NCI-H524 treated with DMSO at 0.1 percent for 48 hours (cell line): ENCODE results near the gene CYP2J2.
"Not testable (repeated sequence)": the region's sequence is repeated elsewhere in the genome, so short reads cannot be mapped to it uniquely, and the experiment has no call there.

Experiments
- DNase-seq: peaks from one replicate; lab custom pipeline; 2025; lab: John Stamatoyannopoulos, UW

CYP2J2 gene, protein sequence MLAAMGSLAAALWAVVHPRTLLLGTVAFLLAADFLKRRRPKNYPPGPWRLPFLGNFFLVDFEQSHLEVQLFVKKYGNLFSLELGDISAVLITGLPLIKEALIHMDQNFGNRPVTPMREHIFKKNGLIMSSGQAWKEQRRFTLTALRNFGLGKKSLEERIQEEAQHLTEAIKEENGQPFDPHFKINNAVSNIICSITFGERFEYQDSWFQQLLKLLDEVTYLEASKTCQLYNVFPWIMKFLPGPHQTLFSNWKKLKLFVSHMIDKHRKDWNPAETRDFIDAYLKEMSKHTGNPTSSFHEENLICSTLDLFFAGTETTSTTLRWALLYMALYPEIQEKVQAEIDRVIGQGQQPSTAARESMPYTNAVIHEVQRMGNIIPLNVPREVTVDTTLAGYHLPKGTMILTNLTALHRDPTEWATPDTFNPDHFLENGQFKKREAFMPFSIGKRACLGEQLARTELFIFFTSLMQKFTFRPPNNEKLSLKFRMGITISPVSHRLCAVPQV

DNA sequence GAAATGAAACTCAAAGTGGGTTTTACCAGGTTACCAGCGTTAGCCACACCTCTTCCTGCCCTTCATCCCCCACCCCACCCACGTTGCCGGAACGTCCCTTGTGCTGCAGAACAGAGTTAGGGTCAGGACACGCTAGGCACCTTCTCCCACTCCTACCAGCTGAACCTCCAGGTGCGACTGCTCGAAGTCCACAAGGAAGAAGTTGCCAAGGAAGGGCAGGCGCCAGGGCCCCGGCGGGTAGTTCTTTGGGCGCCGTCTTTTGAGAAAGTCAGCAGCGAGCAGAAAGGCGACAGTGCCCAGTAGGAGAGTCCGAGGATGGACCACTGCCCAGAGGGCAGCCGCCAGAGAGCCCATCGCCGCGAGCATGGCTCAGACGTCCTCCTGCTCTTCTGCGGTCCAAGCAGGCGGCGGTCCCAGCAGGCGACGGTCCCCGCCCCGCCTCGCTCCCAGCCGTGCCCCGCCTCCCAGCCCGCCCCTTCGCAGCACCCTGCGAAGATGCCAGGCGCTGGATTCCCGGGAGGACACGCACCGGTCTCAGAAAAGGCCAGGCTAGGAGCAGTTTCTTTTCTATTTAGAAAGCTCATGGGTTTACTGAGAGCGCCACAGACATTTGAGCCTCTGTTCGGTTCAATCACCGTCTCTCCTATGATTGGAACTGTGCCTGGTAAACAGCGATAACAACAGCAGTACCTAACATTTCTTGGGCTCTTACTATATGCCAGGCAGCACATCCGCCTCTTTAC, at the start of gene CYP2J2:
CYP2J2 (minus strand) TSS at position 393 of the 743 bp plus-strand sequence; CDS start at position 366, 27 bp downstream.
- no peak for DNase-seq

DNA sequence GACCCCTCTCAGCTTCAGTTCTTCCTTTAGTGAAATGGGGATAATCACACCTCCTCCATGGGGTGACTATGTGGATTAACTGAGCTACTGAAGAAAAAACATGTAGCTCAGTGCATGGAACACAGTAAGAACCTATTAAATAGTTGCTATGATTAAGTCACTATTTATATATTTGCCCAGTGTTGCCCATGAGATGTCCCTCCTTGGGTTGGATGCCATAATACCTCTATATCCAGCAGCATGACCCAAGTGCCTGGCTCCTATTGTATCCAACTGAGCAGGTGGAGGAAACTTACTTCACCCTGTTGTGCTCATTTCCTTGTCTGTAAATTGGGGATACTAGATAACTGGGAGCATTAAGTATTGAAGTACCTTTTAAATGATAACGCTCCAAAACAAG, 47.1 kb upstream of the CYP2J2 start:
- no peak for DNase-seq

- peak; percentile 78 for DNase-seq
Measured at GRCh38 chr1:59972216-59972927, 45.8 kb upstream of the CYP2J2 start.

GRCh38 chr1:59971464-59971911, 44.9 kb upstream of the CYP2J2 start:
- DNase-seq, result no peak

GRCh38 chr1:59969542-59970175, 43.1 kb upstream of the CYP2J2 start:
- DNase-seq, result not testable (repeated sequence)

- DNase-seq, result not testable (repeated sequence)
Measured at GRCh38 chr1:59968746-59969145, 42.2 kb upstream of the CYP2J2 start.

DNA sequence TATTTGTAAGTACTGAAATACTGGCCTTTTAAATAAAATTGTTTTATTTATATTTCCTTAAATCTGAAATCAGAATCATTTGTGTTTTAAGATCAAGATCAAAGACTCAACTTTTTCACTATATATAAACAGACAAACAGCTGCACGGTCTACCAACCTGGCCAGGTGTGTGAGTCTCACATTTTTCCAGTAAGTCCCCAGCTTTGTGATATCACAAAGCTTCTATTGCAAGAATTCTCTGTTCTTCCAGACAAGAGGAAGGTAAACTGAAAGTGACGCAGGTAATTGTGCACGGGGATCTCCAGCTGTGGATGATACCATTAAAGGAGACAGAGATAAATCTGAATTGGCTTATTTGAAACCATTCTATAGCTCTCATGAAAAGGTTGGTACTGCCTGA, 41.2 kb upstream of the CYP2J2 start:
- no peak for DNase-seq

DNA sequence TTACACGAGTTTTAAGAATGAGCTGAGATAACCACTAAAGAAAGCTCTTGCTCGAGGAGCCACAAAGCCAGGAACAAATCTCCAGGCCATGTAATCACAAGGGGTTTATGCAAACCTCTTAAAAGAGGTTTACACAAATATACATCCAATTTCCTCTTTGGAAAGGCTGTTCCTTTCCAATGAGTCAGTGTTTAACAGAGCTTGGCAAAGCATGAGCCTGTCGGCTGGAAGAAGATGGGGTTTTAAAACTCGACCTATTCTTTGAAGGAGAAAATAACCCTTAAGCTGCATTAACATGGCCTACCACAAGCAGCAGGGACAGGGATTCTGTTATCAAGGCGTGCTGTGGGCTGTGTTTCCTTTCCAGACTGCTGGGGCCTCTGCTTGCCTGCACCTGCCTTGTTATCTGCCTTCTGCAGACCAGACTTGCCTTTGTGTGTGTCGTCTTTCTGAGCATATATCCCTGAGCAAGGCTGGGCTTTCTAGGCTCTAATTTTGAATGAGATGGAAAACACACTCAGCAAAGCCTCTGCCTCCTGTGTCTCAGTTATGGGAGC, 40.6 kb upstream of the CYP2J2 start:
- no peak for DNase-seq

- DNase-seq, result no peak
Measured at GRCh38 chr1:59952065-59952464, 25.5 kb upstream of the CYP2J2 start.

DNA sequence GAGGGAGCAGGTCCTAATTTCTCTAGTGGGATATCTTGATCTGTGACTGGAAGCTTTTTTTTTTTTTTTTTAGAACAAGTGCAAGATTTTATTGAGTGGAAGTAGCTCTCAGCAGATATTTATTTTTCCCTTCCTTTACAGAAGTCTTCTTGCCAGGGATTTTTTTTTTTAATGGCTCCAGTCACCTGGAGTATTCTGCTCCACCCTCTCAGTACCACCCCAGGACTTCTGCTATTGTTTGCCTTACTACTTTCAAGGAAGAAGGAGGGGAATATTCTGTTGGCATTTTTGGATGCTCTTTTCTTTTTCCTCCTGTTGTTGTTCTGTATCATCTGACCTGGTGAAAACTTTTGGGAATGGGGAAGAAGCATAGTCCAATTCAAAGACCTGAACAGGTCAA, 23.1 kb upstream of the CYP2J2 start:
- no peak for DNase-seq

GRCh38 chr1:59948990-59949389, 22.4 kb upstream of the CYP2J2 start:
- no peak for DNase-seq

- no peak for DNase-seq
Measured at GRCh38 chr1:59947047-59947938, 20.7 kb upstream of the CYP2J2 start.

DNA sequence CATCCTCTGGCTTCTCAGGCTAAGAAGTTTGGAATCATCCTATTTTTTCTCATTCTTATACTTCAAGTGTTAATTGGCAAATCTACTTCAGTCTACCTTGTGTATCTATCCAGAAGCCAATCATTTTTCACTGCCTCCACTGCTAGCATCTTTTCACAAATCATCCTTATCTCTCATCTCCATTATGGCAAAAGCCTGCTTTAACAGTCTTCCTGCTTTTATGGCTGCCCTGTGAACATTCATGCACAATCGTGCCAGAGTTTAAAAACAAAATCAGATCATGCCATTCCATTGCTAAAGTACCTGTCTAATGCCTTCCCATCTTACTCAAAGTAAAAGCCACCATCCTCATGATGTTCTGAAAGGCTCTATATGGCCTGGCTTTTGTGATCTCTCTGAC, 19.2 kb upstream of the CYP2J2 start:
- DNase-seq, result no peak

- no peak for DNase-seq
Measured at GRCh38 chr1:59939393-59939792, 12.8 kb upstream of the CYP2J2 start.

- DNase-seq, result no peak
Measured at GRCh38 chr1:59937636-59938210, 11.2 kb upstream of the CYP2J2 start.

DNA sequence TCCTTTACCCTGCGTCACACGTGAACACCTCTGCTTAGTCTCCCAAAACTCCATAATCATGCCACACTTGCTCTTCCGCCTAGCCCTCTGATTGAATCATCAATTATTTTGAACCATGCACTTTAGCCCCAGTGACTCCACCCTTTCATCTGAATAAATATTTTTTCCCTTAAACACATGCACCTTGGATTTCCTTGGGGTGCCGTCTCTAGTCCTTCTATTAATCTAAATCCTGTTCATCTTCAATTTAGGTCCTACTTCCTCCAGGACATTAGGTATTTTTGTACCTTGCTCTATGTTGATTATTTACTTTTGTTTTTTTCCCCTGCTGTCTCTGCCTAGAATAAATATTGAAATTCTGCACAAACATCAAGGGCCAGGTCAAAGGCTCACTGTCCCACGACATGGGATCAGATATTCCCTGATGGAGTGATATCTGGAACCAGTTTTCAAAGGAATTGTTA, 9.8 kb upstream of the CYP2J2 start:
- DNase-seq, result no peak

DNA sequence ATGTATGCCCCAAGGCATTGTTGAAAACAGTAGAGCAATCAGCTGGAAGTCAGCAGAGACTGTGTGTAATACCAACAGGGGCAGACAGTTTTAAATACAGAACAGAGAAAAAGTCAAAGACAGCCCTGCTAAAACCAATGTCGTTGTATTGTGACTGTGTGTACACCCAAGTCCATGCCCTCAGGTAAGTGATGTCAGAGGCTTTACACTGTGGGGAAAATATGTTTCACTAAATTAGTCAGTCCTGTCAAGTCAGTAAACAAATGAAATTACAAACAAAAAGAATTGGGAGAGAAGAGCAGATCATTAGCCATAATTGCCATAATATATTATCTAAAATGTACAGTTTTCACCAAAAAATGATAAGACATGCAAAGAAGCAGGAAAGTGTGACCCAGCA, 2.4 kb upstream of the CYP2J2 start:
- no peak for DNase-seq

GRCh38 chr1:59927213-59927612, 640 bp upstream of the CYP2J2 start:
- DNase-seq, result no peak

DNA sequence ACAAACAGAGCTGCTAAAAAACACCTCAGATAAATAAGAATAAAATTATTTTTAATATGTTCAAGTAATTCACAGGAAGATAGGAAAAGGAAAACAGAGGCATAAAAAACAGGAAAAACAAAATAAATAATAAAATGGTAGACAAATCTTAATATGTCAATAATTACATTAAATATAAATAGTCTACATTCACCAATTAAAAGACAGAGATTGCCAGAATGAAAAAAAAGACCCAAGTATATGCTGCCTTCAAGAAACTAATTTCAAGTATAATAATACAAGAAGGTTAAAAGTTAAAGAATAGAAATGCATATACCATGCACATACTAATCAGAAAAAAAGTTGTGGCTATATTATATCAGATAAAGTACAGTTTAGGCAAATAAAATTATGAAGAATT, 1.9 kb downstream of the CYP2J2 start:
- no peak for DNase-seq
